Astrocyte of the cerebellum (primary cell): ENCODE results near the gene PRELID3B.

ENCODE experiments used
- DNase-seq: peaks from one replicate; pipeline ENCODE4 v3.0.0-alpha.2; 2011; ENCODE audit warnings: low read depth
- H3K4me3 ChIP-seq: 2 replicates; pipeline ENCODE4 v1.5.1; 2011; ENCODE audit warnings: mild to moderate bottlenecking, low read depth, low read length, moderate library complexity
- in situ Hi-C: cut with HindIII; loops from 2 replicates; pipeline ENCODE4 v1.10.0; 2017; ENCODE audit warnings: low sequenced_read_pairs
- TF ChIP-seq, protein P1 (sequence below): IDR thresholded peaks from 2 replicates; pipeline ENCODE4 v1.5.1; 2012; ENCODE audit warnings: low read length, low read depth, moderate library complexity, mild to moderate bottlenecking; ENCODE audit errors: missing control alignments

The PRELID3B gene

DNA sequence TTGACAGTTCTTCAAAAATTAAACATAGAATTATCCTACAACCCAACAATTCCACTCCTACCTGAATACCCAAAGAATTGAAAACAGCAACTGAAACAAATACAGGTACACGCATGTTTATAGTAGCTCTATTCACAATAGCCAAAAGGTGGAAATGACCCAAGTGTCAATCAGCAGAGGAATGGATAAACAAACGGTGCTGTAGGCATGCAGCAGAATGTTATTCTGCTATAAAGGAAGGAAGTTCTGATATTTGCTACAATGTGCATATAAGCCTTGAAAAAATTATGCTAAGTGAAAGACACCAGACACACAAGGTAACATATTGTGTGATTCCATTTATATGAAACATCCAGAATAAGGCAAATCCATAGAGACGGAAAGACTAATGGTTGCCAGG, 38.5 kb upstream of the PRELID3B start:
- in situ Hi-C loops = no loop called here
- H3K4me3 ChIP-seq = no peak overlapping the region
- no peak for DNase-seq
- TF ChIP-seq, protein P1, sequence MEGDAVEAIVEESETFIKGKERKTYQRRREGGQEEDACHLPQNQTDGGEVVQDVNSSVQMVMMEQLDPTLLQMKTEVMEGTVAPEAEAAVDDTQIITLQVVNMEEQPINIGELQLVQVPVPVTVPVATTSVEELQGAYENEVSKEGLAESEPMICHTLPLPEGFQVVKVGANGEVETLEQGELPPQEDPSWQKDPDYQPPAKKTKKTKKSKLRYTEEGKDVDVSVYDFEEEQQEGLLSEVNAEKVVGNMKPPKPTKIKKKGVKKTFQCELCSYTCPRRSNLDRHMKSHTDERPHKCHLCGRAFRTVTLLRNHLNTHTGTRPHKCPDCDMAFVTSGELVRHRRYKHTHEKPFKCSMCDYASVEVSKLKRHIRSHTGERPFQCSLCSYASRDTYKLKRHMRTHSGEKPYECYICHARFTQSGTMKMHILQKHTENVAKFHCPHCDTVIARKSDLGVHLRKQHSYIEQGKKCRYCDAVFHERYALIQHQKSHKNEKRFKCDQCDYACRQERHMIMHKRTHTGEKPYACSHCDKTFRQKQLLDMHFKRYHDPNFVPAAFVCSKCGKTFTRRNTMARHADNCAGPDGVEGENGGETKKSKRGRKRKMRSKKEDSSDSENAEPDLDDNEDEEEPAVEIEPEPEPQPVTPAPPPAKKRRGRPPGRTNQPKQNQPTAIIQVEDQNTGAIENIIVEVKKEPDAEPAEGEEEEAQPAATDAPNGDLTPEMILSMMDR = no peak

DNA sequence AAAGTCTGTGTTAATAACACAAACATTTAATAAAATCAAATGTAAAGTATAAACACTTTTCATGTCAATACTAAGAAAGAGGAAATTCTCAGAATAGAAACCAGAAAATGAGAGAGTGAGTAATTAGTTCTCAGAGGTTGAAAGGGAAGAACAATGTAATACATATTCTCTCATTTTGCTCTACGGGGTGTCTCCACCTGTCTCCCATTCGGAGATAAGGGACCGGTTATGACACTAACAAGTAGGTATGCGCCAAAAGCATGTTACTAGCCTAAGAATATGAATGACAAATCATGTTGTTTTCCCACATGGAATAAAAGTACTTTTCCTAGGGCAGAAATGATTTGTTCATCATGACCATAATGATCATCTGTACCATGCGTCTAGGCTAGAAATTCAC, 35.6 kb upstream of the PRELID3B start:
- in situ Hi-C loops = no loop called here
- DNase-seq = no peak
- H3K4me3 ChIP-seq = no peak overlapping the region
- TF ChIP-seq, protein P1 = no peak

DNA sequence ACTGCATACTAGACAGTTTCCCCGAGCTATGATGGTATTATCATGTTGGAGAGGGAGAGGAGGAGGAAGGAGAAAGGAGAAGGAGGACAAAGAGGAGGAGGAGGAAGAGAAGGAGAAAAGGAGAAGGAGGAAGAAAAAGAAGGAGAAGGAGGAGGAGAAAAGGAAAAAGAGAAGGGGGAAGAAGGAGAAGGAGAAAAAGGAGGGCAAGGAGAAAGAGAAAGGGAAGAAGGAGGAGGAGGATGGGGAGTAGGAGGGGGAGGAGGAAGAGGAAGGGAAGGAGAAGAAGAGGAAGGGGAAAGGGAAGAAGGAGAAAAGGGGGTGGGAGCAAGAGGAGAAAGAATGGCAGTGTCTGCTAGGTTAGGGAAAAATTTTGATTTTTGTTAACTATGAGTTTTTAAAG, 35.1 kb upstream of the PRELID3B start:
- TF ChIP-seq, protein P1 = no peak
- no peak for DNase-seq
- in situ Hi-C loops = no loop called here
- no peak overlapping the region for H3K4me3 ChIP-seq

DNA sequence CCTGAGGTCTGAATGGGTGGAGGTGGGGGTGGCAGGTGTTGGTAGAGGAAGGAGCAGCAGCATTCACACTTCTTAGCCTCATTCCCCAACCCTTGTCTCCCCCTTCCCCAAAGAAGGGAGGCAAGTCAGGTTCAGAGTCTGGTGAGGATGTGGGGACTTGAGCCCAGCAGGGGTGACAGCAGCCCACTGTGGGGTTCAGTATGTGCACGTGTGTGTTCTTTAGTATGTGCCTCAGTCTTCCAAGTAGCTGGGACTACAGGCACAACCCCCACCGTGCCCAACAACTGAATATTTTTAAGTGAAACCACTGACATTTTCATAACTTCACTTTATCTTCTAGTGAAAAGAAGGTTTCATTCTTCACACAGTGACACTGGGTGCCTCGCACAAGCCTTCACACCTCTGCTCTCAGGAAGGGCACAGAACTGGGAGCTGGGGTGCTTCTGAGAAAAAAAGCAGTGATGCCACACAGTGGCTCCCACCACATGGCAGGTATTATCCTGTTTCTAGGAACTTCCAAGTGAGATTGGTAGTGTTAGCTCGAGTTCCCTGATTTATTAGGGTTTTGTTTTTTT, 33.4 kb upstream of the PRELID3B start:
- H3K4me3 ChIP-seq = no peak overlapping the region
- no peak for DNase-seq
- TF ChIP-seq, protein P1 = no peak
- in situ Hi-C loops = no loop called here

DNA sequence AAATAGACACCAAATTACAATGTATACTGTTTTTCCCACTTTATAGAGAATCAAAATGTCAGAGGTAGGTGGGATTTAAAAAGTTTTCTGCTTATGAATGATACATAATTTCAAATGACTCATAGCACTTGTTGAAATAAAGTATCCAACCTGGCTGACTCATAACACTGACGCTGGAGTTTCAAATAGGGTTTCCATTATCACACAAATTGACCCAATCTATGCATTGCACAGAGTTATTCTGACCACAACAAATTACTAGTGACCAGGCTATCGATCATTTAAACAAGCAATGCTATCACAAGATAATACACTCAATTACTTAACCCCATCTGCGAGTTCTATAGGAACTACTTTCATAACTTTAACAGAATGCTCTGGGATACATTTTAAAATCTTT, 31.9 kb upstream of the PRELID3B start:
- no peak overlapping the region for H3K4me3 ChIP-seq
- in situ Hi-C loops = no loop called here
- TF ChIP-seq, protein P1 = no peak
- no peak for DNase-seq

DNA sequence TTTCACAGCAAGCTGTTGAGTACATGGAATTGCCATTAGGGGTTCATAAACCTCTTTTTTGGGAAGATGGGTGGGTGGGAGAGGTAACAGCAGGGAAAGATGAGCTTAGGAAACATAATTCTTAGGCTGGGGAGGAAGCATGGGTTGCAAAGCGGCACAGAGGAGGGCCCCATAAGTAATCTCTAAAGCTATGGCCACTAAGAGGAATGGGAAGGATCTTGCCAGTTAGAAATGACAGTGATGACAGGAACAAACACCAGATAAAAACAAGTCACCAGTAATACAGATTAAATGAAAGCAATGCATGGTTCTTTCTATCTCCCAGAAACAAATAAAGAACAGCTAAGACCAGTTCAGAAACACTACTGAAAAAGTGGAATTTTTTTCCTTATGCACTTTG, 31.0 kb upstream of the PRELID3B start:
- no peak overlapping the region for H3K4me3 ChIP-seq
- in situ Hi-C loops = no loop called here
- no peak for DNase-seq
- TF ChIP-seq, protein P1 = no peak

DNA sequence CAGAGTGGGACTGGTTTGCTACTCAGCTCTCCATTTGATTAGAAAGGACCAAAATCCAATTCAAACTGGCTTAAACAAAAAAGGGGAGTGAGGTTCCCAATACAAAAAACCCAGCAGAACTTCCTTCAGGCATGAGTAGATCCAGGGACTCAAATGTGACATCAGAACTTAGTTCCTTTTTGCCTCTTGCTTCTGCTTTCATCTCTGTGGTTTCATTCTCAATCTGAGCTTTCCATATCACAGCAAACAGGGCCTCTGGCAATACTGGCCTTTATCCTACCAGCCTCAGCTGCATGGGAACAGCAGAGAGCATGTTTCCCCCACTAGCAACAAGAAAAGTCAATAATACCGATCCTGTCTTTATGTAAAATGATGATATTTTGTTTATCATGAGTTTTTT, 28.6 kb upstream of the PRELID3B start:
- no peak for DNase-seq
- TF ChIP-seq, protein P1 = no peak
- in situ Hi-C loops = no loop called here
- no peak overlapping the region for H3K4me3 ChIP-seq
